Transverse colon (tissue), 4 donors: ENCODE results near the gene PSMB11. TPM values are rescaled to one million over a fixed set of nuclear protein-coding genes. Genes with fewer than 3 reads are reported as not detected.

Experiments
- DNase-seq: peaks from one replicate; pipeline ENCODE4 v3.0.0-alpha.2; 2019
- H3K27ac ChIP-seq, 4 donors: fragments of 200-600 bp; sonication (generic); 2 replicates each; pipeline ENCODE4 v1.5.1; 2016 to 2018; ENCODE audit warnings: inconsistent platforms in 4 of 4
- H3K27me3 ChIP-seq: fragments of 200-600 bp; sonication (generic); 2 replicates; pipeline ENCODE4 v1.5.1; 2017; ENCODE audit warnings: inconsistent platforms
- H3K36me3 ChIP-seq, 4 donors: fragments of 200-600 bp; sonication (generic); 2 replicates each; pipeline ENCODE4 v1.5.1; 2017 to 2019; ENCODE audit warnings: inconsistent platforms in 4 of 4
- H3K4me1 ChIP-seq, 4 donors: fragments of 200-600 bp; sonication (generic); 2 replicates each; pipeline ENCODE4 v1.5.1; 2017 to 2020; ENCODE audit warnings: inconsistent platforms in 4 of 4
- H3K4me3 ChIP-seq, 4 donors: fragments of 200-600 bp; sonication (generic); 1 replicate in 1 of 4; 2 replicates in 3 of 4; pipeline versions ENCODE4 v1.5.1 to v1.6.1; 2017 to 2019; ENCODE audit warnings: inconsistent platforms in 4 of 4
- H3K9me3 ChIP-seq, 2 donors: fragments of 200-600 bp; sonication (generic); 2 replicates each; pipeline ENCODE4 v1.5.1; 2017 to 2019; ENCODE audit warnings: inconsistent platforms in 2 of 2
- EP300 ChIP-seq: sonication (generic); formaldehyde crosslinking; IDR thresholded peaks from one replicate; pipeline ENCODE4 v1.6.1; 2017; ENCODE audit warnings: antibody characterized with exemption, low read depth
- POLR2A ChIP-seq: fragments of 450-650 bp; IDR thresholded peaks from one replicate; pipeline ENCODE4 v1.6.1; 2016; ENCODE audit warnings: antibody characterized with exemption, mild to moderate bottlenecking, moderate library complexity
- POLR2AphosphoS5 ChIP-seq, 3 donors: sonication (generic); formaldehyde crosslinking; IDR thresholded peaks; one replicate each; pipeline ENCODE4 v1.6.1; 2016; ENCODE audit warnings: antibody characterized with exemption in 3 of 3
- WGBS, 2 donors: methylation state at CpG; one replicate each; pipeline ENCODE4 v1.1.5; 2018; ENCODE audit warnings: low coverage in 1 of 2; 5-methylcytosine and 5-hydroxymethylcytosine counted together
- in situ Hi-C, 4 donors: fragments of 200-750 bp; cut with MboI; loops; one replicate each; pipeline versions ENCODE4 v1.15.0 to v1.15.1; 2017; ENCODE audit warnings: low sequenced_read_pairs in 3 of 4, low pct_ligation_motif_present in 1 of 4, low pct_unique_long_range_greater_than_20kb in 1 of 4
- intact Hi-C: fragments of 100-400 bp; cut with DNase I; formaldehyde crosslinking; loops from one replicate; pipeline ENCODE4 v1.15.1; 2023; ENCODE audit warnings: low total_unique reads
- total RNA-seq, 4 donors: library from RNA; depleted of rRNA; stranded (reverse); fragments of >200 nt; gene quantifications; one replicate each; pipeline ENCODE4 v1.1.0, GENCODE V29; 2016
- TF ChIP-seq, protein P1 (sequence below), 5 experiments: fragments of 200-600 bp in 3 of 5; fragments of 450-650 bp in 2 of 5; sonication (generic) in 3 of 5; IDR thresholded peaks; 1 replicate in 2 of 5; 2 replicates in 3 of 5; pipeline ENCODE4 v1.5.1; 2016 to 2017; ENCODE audit warnings: antibody characterized with exemption in 5 of 5, inconsistent platforms in 3 of 5, mild to moderate bottlenecking in 2 of 5, moderate library complexity in 1 of 5

PSMB11 gene
- total RNA-seq, 4 donors from 2014 or later: not detected

DNA sequence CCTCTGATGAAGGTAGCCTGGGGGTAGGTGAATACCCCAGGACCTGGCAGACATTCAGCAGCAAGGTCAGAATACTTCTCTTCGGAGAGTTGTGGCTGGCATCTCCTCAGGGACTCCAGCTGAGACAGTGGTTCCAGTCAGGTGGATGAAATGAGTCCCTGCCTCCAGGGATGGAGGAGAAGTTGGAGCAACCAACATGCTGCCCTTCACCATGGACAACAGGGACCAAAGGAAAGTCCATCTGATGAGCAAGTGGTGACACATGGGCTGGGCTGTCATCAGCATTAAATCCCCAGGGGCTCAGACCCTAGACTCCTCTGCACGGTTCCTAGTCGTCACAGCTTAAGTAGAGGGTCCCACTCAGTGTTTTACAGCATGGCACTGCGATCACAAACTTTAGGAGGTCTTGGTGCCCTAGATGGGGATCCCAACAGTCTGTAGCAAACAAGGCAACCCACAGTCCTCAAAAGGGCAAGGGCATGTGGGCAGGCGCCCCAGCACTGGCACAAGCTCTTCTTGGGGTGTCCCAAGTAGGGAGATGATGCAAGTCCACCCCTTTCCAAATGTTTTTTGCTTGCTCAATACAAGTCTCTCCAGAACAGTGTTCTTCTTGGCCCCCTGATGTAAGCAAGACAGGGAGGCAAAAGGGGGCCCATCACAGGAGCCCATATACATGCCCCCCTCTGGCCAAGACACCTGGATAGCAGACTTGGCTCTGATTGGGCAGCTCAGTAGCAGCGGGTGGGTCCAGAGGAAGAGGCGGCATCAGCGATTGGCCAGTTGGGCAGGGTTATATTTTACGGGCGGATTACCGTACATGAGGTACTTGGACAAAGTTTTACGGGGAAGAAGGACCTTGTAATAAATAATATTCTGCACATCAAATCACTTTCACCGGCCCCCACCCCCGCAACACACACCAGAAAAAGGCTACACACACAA lies 26.1 kb downstream of the PSMB11 start:
- DNase-seq: no peak
- Histone ChIP-seq H3K36me3 (peaks cover 0 to 54% (median 19%) of the 10 kb centered on the region in 4 donors), H3K4me1 (peaks cover 10 to 44% (median 28%) of the 10 kb centered on the region in 4 donors), H3K27ac (peak overlapping the region in 1 of 4 donors; percentile 39), H3K27me3 (no peaks in the 10 kb centered on the region), H3K4me3 (no peak overlapping the region), H3K9me3 (no peaks in the 10 kb centered on the region)
- in situ Hi-C loops: loop anchor here in 2 of 4 donors (10.0 kb wide), 2 partner anchors 83 to 93 kb away; partner anchors contain the start of gene AJUBA (in 1 of the 2)
- intact Hi-C loops: no loop called here
- TF ChIP-seq EP300 (no peak), POLR2A (no peak), POLR2AphosphoS5 (IDR thresholded peaks at IDR 0.05) (no peak)
- TF ChIP-seq, protein P1, sequence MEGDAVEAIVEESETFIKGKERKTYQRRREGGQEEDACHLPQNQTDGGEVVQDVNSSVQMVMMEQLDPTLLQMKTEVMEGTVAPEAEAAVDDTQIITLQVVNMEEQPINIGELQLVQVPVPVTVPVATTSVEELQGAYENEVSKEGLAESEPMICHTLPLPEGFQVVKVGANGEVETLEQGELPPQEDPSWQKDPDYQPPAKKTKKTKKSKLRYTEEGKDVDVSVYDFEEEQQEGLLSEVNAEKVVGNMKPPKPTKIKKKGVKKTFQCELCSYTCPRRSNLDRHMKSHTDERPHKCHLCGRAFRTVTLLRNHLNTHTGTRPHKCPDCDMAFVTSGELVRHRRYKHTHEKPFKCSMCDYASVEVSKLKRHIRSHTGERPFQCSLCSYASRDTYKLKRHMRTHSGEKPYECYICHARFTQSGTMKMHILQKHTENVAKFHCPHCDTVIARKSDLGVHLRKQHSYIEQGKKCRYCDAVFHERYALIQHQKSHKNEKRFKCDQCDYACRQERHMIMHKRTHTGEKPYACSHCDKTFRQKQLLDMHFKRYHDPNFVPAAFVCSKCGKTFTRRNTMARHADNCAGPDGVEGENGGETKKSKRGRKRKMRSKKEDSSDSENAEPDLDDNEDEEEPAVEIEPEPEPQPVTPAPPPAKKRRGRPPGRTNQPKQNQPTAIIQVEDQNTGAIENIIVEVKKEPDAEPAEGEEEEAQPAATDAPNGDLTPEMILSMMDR (IDR thresholded peaks at IDR 0.05): no peak
- WGBS, 2 donors: 83% methylated on average over 14 of the region's 14 CpGs; no CpG with 5 or more reads in 1 of the 2 donors

DNA sequence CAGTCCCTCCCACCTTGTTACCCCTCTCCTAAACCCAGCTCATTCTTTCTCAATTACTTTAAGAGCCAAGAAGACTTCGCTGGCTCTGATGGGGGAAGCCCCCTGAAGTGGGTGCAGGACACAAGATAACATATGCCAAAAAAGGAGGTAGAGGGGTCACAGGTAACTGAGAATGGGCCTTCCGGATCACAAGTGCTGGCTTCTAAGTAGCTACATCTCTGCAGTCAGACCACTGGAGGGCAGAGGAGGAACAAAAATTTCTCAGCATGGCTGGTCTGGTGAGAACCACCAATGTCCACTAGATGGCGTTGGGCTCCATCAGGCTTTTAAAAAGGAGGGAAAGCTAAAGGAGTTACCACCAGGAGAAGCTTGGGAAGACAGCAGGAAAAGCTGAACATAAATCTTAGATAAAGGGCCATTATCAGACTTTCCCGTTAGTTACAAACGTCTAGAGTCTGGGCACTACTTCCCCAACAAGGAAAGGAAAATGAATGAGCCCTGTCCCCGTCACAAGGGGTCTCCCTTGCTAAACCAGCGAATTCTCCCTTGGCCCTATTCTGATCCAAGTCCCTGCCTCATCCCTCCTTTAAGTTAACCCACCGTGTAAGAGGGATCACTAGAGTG lies 26.9 kb downstream of the PSMB11 start:
- Histone ChIP-seq H3K4me3 (no peak overlapping the region), H3K27ac (peak overlapping the region; percentile 39 to 55 (median 51)), H3K27me3 (no peaks in the 10 kb centered on the region), H3K4me1 (peaks cover 10 to 47% (median 28%) of the 10 kb centered on the region in 4 donors), H3K9me3 (no peaks in the 10 kb centered on the region), H3K36me3 (peaks cover 0 to 52% (median 18%) of the 10 kb centered on the region in 4 donors)
- TF ChIP-seq POLR2A (no peak), EP300 (no peak), POLR2AphosphoS5 (IDR thresholded peaks at IDR 0.05) (peak in 1 of 3 donors; percentile 43)
- TF ChIP-seq, protein P1 (IDR thresholded peaks at IDR 0.05): peak; percentile 96 to 98 (median 97)
- intact Hi-C loops (no loop called here), in situ Hi-C loops (loop anchor here in 2 of 4 donors (10.0 kb wide), 2 partner anchors 84 to 94 kb away; partner anchors contain the start of gene AJUBA (in 1 of the 2))
- 25 to 42% methylated on average over 4 to 8 of the region's 8 CpGs for WGBS, 2 donors
- DNase-seq: peak; percentile 86

DNA sequence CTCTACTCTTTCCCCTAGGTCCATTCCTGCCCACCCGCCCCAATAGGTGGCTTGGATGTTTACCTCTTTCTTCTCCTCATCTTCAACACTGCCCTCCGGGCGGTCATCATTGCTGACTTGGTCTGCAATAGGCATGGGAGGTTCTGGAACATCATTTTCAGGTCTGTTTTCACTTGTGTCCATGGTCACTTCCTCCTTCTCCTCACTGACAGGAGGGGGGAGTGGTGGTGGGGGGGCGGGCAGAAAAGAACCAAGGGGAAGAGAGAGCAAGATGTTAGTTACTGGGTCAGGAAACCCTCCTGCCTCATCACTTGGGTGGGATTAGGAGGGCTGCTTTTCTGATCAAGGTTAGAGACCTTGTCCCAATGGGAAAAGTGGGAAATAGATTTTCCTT lies 27.4 kb downstream of the PSMB11 start:
- intact Hi-C loops (no loop called here), in situ Hi-C loops (loop anchor here in 2 of 4 donors (10.0 kb wide), 2 partner anchors 85 to 95 kb away; partner anchors contain the start of gene AJUBA (in 1 of the 2))
- Histone ChIP-seq H3K27ac (peak overlapping the region; percentile 39 to 55 (median 51)), H3K4me3 (no peak overlapping the region), H3K9me3 (no peaks in the 10 kb centered on the region), H3K27me3 (no peaks in the 10 kb centered on the region), H3K4me1 (peaks cover 10 to 47% (median 28%) of the 10 kb centered on the region in 4 donors), H3K36me3 (peaks cover 0 to 52% (median 16%) of the 10 kb centered on the region in 4 donors)
- TF ChIP-seq POLR2AphosphoS5 (IDR thresholded peaks at IDR 0.05) (no peak), EP300 (no peak), POLR2A (no peak)
- no peak for DNase-seq
- 82 to 90% methylated on average over 2 to 4 of the region's 4 CpGs for WGBS, 2 donors

DNA sequence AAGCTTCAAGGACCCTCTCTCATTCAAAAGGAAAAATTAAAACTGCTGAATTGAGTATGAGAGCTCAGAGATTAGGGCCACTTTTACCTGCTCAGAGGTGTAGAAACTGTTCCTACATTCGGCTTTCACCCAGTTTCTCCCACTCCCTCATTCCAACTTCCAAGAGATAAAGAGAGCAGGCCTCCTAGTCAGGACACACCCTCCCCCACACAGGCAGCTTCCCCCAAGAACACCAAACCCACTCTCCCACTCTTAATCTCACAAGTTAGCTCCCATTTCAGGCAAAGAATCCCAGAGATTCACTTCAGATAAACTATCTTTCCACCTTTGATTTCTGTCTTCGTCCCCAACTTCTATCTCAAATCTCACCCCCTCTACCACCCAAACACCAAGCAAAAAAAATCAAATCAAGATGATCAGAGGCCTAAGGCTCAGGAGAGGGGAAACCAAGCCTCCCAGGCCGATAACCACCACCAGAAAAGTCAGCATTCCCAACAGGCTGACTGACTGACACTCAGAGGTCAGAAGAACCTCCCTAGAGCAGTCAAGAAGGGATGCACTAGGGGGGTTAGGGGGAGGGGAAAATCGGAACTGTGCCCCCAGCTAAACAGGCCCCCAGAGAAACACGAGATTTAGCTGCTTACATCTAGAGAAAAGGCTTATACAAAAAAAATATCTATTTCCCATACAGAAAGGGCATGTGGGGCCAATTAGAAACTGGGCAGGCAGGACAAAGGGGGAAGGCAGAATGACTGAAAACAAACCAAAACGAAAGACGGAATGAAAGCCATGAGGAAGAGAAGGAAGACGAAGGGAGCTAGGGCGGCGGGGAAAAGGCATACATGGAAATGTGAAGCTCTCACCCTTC lies 28.5 kb downstream of the PSMB11 start:
- TF ChIP-seq POLR2AphosphoS5 (IDR thresholded peaks at IDR 0.05) (no peak), EP300 (no peak), POLR2A (no peak)
- TF ChIP-seq, protein P1 (IDR thresholded peaks at IDR 0.05): no peak
- intact Hi-C loops (no loop called here), in situ Hi-C loops (no loop called here)
- peak overlapping the region; percentile 73 to 90 (median 82) for H3K27ac ChIP-seq
- DNase-seq: no peak
- H3K36me3 ChIP-seq: peaks cover 0 to 55% (median 16%) of the 10 kb centered on the region in 4 donors
- no peaks in the 10 kb centered on the region for H3K9me3 ChIP-seq
- no peaks in the 10 kb centered on the region for H3K27me3 ChIP-seq
- 14 to 19% methylated on average over 7 to 10 of the region's 10 CpGs for WGBS, 2 donors
- peaks cover 10 to 47% (median 28%) of the 10 kb centered on the region in 4 donors for H3K4me1 ChIP-seq
- peak overlapping the region in 3 of 4 donors; percentile 49 to 57 (median 53) for H3K4me3 ChIP-seq
